Measurements from ENCODE around the gene POU5F1.

The POU5F1 gene

DNA sequence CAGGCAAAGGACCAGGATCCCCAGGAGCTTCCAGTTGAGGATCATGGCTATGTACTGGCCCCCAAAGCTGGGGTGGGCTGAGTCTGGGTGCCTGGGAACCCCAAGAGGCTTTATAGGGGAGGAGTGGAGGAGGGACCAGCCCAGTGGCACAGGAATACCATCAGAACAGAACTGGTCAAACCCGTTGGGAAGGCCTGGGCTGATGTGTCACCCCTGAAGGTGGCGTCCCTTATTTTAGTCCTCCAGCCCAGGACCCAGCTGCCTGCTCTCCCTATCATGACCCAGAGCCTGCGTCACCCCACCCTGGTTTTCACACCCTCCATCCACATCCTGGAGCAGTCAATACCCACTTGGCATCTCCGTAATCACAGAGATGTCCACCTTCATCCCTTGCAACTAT lies 31.5 kb downstream of the POU5F1 start, which contains the start of gene PSORS1C2:
TSS of gene PSORS1C2 (minus strand) at position 85 of the 400 bp plus-strand sequence. CDS start at position 45, 40 bp downstream.
- no peak for DNase-seq

DNA sequence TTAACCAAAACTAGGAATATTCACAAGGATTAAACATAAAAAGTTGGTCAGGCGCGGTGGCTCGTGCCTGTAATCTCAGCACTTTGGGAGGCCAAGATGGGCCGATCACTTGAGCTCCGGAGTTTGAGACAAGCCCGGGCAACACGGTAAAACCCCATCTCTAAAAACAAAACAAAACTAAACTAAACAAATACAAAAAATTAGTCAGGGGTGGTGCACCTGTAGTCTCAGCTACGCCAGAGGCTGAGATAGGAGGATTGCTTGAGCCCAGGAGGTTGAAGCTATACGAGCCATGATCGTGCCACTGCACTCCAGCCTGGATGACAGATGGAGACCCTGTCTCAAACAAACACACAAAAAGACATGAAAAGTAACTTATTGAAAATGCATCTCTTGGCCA lies 34.8 kb downstream of the POU5F1 start:
- no peak for DNase-seq

DNA sequence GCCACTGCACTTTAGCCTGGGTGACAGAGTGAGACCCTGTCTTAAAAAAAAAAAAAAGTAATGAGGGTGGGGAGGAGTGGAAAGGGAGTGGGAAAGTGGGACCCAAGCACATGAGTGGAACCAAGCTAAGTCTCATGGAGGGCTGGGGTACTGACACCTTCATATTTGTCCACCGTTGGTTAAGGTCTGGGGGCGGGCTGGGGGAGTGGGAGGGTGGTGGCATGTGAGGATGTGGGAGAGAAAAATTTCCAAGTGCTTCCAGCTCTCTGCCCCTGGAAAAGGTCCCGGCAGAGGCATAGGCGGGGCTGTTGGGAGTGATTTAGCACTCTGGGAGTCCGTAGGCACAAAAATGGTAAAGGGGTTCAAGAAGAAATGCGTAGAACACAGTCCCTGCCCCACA lies 37.7 kb downstream of the POU5F1 start:
- DNase-seq = no peak

DNA sequence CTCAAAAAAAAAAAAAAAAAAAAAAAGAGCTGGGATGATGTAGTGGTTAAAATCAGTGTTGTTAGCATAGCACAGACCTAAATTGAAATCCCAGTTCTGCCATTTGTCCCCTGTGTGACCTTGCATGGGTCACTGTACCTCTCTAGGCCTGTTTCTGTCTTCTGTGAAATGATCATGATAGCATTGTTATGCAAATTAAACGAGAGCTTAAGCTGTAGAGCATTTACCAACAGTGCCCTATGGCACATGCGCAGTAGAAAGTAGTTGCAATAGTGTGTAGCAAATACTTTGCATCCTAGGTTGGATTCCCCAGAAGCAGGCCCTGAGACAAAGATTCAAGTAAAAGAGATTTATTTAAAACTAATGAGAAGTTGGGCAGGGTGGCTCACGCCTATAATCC lies 38.9 kb downstream of the POU5F1 start:
- DNase-seq = no peak

DNA sequence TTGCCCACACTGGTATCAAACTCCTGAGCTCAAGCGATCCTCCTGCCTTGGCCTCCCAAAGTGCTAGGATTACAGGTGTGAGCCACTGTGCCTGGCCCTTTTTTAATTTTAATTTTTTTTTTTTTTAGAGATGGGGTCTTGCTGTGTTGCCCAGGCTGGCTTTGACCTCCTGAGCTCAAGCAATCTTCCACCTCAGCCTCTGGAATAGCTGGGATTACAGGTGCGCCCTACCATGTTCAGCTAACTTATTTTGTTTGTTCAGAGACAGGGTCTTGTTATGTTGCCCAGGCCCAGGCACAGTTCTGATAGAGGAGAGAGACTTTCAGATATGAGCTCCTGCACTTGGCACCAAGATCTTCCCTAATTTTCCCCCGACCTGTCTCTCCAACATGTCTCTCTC lies 39.7 kb downstream of the POU5F1 start:
- no peak for DNase-seq

DNA sequence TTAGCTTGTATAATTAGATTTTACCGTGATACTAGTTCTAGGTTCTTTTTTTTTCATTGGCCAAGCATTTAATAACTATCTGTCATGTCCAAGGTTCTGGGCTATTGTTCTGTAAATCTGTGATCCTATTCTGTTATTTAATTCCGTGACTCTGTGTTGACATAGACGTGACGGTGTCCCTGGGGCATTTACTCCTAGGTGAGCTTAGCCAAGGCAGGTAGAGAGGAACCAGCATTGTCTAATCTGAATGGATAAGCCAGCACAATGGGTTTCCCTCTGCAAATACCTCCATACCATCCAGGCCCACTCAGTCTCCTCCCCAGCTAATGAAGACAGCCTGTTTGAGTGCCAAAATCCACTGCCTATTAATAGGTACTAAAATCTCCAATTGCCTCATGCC lies 41.4 kb downstream of the POU5F1 start:
- DNase-seq = no peak

DNA sequence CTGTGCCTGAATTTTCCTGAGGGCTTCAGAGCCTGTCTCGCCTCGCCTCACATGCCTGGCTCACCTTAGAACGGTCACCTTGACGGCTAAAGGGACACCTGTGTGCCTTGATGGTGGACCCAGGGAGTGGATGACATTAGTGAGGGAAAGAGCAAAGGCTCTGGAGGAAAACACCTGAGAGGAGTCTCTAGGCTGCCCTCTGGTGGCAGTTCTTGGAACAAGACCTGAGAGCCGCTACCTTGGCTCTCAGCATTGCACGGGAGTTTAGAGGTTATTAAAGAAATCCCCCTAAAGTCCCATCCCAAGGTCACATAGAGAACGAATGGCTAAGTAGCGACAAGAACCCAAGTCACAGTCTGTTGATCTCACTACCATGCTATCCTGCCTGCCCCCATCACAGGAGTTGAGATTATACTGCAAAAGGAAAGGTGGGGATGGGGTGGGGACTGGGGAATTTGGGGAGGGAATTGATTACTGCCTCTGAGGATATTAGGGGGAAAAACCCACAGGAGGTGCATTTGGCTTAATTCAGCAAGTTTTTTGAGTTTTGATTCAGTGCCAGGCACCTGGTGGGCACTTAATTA lies 42.3 kb downstream of the POU5F1 start:
- peak; percentile 79 for DNase-seq

DNA sequence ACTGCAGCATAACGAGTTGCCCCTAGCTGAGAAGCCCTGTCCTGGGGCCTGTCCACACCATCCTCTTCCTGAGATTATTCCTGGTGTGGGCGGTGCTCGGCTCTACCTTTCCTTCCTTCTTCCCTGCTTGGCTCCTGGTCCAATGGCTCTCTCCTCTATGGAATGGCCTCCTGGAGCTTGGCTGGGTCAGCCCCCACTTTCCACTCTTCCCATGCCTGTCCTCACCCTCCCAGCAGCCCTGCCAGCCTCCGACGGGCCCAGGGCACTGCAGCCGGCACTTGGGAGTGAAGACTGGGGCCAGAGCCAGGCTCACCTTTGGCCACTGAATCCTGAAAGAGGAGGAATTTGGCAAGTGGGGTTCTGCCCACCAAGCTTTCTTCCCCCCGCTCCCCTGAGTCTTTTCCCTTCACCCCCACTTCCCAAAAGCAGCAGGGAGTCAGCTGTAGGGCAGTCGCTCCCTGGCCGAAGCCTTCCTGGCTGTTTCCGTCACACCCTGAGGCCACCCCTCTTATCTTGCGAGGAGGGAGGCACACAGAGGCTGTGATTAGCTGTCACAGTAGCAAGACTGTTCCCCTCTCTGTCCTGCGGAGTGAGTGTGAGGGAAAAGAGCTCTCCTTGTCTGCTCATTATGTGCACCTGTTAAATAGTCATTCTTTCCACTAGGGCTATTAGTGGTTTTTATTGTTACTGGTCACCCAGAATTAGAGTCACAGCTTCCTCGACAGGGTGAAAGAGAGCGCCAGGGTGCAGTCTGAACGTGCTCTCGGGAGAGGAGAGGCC lies 43.9 kb downstream of the POU5F1 start:
- DNase-seq = no peak

DNA sequence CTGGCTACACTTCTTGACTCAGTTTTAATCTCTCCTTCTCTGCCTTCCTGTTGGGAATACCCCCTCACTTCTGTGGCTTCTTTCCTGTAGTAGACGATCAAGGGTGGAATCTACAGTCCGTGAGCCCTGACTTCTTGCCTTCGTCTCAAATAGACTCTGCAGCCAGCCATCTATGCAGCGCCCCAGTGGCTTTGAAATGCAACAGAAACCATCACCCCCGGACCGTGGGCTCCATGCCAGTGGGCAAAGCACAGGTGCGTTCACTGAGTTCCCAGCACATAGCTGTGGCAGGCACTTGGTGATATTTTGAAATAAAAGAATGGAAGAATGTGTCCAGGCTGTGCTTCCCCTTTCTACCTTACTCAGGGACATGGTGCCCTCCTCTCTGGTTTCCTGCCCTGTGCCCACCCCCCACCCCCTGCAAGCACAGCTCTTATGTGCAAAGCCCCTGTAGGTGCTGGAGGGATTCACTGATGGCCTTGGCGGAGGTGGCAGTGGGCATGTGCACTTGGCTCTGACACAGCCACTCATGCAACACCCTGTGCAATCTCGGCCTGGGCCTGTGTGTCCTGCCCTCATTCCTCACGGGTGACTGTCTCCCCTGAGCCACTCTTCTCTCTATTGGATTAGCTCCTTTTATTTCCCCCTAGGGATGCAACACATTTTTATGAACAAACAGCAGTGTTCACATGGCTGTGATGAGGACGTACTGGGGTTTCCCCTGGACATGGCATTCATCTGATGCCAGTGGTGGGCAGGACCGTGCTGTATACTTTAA lies 44.7 kb downstream of the POU5F1 start:
- no peak for DNase-seq

DNA sequence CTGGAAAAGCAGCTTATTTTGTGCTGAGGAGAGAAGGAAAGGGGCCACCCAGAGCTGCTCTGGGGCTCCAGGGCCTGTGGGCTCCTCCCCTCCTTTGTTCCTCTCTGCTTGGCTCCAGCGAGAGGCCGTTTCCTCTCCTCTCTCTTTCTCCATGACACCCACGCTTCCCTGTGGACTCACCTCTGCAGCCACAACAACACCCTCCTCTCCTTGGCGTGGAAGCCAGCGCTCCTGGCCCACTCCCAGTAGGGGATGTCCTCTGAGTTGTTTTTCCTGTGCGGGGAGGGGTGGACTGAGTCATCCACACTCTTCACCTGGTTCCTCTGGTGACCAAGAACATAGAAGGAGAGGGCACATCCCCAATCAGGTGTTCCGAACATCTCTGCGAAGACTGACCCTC lies 45.3 kb downstream of the POU5F1 start:
- DNase-seq = no peak

DNA sequence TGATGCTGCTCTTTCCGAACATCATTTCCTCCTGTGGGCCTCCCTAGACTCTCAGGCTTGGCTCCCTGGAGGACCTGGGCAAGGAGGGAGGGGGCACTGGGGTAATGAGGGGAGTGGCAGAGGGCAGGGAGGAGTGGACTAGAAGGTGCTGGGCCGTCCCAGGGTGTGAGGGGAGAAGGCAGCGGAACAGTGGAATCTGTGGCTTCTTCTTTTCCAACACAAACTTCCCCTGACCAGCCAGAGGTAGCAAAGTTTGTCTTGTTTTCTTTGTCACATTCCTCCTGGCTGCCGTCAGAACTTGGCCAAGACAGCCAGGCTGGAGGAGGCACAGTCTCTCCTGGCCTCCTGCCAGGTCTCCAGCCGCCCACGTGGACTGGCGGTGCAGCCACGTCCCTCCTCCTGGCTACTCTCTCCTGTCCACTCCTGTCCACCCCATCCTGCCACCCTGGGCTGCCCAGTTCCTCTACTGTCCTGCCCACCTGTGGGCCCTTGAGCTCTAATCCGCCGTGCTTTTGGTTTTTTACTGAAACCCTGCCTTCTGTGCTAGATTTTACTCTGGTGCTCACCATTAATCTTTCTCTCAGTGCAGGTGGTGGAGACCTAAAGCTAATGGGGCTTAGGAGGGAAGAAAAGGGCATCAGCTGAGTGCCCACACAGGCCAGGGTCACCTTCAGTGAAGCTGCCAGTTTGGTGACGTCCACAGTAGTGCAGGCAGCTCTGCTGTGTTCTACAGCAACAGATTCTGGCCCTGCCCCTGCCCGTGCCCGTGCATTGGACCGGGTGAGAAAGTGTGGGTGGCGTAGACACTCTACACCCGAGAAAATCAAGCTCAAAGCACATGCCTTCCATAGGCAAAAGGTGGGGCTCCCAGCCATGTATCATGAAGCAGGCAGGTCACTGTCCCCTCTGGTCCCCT lies 47.4 kb downstream of the POU5F1 start:
- no peak for DNase-seq

DNA sequence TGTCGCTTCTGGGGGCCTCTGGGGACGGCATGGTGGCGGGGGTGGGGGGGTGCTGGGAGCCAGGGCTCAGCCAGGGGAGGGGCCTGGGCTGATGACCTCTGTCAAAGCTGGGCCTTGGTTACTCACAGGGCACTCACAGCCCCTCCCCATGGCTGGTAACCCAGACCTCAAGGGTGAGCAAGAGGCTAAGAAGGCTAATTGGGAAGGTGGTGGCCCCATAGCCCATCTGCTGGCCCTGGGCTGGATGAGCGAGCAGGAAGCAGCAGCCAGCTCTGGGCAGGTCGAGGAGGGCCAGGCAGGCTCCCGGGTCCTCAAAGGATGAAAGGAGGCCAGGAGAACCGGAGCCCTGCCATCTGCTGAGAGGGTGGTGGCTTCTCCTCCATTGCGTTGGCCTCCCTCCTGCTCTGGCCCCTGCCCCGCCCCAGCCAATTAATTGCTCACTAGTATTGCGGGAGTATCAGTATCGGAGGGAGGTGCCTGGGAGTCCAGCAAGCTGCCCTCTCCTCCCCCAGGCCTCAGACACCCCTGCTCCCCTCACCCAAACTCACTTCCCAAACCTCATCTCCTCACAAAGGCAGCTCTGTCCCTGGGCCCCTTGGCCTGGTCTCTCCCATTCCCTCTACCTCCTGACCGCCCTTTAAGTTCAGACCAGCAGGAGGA lies 49.2 kb downstream of the POU5F1 start:
- DNase-seq = no peak

DNA sequence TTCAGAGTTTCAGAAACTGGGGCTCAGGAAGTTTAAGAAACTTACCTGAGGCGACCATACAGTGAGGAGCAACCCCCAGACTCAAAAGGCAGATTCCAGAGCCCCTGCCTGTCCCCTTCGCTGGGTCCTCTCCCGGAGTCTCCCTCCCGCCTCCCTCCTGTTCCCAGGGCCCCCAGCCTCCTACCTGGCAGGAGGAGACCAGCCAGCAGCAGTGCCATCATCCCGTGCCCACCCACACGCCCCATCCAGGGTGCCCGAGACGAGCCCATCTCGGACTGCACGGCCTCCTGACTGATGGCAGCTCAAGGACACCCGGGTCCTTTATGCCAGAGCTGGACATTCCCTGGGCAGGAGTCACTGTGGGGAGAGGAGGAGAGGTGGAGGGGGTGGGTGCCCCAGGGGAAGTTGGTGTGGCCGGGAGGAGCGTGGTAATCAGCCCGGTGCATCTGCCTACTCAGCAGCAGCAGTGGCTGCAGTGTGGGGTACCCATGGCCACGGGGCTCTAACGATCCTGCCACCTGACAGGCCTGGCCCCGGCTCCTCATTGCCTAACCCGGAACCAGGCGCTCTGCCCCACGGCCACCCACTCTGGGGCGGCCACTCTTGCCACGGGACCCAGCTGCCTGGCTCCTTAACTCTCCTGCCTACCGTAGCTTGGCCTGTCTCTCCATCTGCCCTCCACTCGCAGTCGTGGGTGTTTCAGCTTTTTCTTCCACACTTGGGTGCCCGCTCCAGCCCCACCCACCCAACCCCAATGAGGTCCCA lies 50.1 kb downstream of the POU5F1 start, which contains the start of gene CDSN:
TSS of gene CDSN (minus strand) at position 296 of the 765 bp plus-strand sequence. CDS start at position 269, 27 bp downstream.
- no peak for DNase-seq

DNA sequence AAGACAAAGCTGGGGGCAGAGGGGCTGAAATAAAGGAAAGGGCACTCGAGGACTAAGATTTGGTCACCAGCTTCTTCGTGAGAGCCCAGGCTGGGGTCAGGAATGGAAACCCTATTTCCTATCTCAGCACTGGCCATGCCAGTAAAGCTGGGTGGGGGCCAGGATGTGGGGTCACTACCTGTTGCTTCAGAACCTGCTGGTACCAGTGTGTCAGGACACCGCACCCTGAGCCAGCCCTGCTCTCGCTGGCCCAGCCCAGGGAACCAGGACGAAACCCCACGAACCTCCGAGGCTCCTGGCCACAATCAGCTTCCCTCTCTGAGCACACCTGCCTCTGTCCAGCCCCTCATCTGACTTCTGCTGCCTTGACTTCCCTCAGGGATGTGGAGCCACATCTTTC lies 52.3 kb downstream of the POU5F1 start:
- no peak for DNase-seq

DNA sequence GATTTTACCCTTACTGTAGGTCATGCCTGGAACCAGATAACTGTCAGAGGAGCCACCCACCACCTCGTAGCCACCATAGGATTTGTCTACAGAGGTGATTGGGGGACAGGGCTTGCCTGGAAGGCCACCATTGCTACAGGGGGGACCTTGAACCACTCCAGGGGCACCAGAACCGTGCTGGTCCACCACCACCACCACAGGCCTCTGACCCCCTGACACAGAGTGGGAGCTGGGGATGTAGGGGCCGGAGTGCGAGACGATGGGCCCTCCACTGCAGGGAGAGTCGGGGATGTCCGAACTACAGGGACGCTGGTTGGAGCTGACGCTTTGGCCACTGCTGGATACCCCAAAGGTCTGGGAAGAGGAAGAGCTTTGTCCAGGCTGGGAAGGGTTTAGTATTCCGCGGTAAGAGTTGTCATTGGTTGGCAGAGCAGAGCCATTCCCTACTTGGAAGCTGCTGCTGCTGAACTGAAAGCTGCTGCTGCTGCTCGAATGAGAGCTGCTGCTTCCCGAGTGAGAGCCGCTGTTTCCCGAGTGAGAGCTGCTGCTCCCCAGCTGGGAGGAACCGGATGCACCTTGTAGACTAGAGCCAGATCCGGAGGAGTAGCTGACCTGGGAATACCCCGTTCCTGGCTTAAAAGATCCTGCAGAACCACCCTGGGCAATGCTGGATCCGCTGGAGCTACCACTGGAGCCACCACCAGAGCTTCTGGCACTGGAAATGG lies 53.7 kb downstream of the POU5F1 start:
- DNase-seq = no peak

DNA sequence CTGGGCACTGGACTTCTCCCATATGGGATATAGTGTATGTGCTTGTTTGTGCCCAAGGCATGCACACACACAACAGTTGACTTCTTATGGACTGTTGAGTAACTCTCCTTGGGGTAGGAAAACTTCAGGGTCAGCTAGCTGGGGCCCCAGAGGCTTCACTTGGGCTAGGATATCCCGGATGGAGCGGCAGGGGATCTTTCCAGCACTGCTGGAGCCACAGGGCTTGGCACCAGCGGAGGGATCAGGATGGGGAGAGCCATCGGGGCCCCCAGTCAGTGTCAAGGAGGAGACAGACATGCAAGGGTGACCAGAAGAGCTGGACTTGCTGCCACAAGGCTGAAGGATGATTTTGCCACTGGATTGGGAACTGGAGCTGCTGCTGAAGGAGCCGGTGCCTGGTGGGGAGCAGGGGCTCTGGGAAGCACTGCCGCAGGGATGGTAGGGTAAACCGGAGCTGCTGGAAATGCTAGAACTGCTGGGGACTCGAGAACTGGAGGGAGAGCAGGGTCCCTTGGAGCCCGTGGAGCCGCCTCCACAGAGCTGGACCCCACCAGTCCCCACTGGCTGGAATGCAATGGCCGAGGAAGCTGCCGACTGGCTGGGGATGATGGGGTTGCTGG lies 54.4 kb downstream of the POU5F1 start:
- DNase-seq = no peak

DNA sequence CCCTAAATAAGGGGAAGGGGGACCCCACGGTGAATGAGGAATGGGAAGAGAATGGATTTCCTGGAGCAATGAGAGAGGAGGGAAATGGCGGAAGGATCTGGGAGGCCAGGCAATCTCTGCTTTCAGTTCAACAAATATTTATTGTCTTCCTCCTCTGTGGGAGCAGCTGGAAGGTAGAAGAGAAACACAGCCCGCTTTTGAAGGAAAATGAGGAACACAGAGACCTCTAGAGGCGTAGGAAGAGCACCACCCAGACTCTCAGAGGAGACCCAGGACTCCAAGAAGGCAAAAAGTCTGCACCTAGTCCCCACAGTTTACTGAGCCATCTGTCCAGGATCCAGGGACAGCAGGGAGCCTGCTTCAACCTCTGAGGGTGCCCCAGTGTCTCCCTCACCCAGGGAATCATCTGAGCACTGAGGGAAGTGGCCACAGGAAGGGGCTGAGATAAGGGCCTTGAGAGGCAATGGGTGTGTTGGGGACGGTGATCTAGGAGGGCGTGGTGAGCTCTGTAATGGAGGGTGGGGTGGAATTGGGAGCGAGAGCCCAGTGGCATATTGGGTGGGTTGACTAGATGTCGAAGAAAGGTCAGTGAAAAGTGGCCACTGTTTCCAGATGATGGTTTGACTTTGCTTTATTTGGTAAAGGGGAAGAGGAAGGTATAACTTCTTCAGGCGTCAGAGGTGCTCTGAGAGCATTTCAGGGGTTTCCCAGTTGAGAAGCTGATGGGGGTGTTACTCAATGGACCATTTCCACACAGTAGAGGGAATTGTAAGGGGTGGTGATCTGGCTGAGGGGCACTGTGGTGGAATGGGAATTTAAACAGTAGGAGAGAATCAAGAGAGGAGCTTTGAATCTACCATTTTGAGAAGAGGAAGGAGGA lies 55.3 kb downstream of the POU5F1 start:
- DNase-seq = no peak

DNA sequence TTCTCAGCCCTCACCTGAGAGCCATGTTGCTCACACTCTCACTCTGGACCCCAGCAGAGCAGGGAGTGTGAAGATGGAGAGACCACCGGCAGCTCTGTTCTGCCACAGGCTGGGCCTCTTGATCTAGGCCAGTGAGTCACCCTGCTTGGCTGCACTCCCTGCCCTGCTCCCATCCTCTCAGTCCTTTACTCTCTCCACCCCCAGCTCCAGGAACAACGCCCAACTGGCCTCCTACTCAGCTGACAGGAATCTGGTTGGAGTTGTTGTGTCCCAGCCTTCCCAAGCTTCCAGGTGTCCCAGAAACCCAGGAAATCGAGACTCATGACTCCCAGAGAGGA lies 56.0 kb downstream of the POU5F1 start, which contains the start of gene PSORS1C1:
TSS of gene PSORS1C1 (plus strand) at position 260 of the 338 bp plus-strand sequence. CDS start 14,833 bp downstream, outside the sequence.
- DNase-seq = no peak

Measured in activated CD4-positive, alpha-beta T cell treated with anti-CD3 and anti-CD28 coated beads, Interleukin-2, amount 50 U/mL, for 1 hour (primary cell).